Stimulated activated CD4-positive, alpha-beta T cell treated with anti-CD3 and anti-CD28 coated beads, TNF-alpha, amount 100 ng/mL, for 48 hours (primary cell): ENCODE results near the gene ERN1.
"Not testable (repeated sequence)": the region's sequence is repeated elsewhere in the genome, so short reads cannot be mapped to it uniquely, and the experiment has no call there.

Experiments
- DNase-seq, 3 donors: peaks; one replicate each; pipeline ENCODE4 v3.0.0-alpha.2; 2020; ENCODE audit warnings: low read depth in 3 of 3

ERN1 gene

GRCh38 chr17:64129765-64130558 lies at the start of gene ERN1:
TSS of gene ERN1 (minus strand) at chr17:64130144. CDS start at chr17:64130029, 115 bp downstream.
- peak; percentile 84 to 91 (median 90) for DNase-seq

DNA sequence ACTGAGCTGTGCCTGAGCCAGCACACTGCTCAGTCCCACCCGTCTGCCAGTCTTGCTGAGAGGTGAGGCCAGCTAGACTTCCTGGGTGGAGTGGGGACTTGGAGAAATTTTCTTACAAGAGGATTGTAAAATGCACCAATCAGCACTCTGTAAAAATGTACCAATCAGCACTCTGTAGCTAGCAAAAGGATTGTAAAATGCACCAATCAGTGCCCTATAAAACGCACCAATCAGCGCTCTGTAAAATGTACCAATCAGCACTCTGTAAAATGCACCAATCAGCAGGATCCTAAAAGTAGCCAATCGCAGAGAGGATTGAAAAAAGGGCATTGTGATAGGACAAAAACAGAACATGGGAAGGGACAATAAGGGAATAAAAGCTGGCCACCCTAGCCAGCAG lies 49.1 kb upstream of the ERN1 start:
- not testable (repeated sequence) for DNase-seq

DNA sequence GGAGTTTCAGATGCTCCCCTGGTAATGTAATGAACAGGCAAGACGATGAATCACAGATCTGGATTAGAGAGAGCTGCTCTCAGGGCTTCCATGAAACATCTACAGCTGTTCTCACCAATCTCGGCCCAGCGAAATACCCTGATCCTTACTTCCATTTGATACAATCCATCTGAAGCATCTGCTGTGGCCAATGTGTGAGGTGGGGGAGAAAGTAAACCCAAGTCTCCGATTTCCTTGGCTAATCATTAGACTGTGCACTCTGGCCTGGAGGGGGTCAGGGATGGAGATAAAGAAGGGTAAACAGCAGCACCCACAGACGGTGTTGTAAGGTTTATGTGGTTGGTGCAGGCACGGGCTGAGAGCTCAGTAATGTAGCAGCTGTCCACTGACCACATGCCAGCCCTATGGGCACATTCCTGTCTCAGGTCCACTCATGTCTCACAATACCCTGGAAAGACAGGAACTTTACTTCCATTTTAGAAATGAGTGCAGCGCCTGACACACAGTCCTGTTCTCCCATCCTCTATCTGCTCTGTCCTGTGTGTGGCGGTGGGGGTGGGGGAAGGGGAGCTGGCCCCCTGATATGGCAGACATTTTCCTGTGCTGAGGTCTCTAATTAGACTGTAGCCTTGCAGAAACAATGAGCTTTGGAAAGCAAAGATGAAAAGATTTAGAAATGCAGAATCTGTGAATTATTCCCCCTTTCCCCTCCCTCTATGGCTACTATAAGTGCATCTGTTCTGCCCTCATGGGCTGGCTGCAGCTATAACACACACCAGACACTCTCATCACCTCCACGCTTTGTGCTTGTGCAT lies 48.3 kb upstream of the ERN1 start:
- DNase-seq, result no peak

- no peak for DNase-seq
These were observed 47.5 kb upstream of the ERN1 start for GRCh38 chr17:64177311-64178010.

- no peak for DNase-seq
These were observed 46.6 kb upstream of the ERN1 start for GRCh38 chr17:64176556-64176955.

DNA sequence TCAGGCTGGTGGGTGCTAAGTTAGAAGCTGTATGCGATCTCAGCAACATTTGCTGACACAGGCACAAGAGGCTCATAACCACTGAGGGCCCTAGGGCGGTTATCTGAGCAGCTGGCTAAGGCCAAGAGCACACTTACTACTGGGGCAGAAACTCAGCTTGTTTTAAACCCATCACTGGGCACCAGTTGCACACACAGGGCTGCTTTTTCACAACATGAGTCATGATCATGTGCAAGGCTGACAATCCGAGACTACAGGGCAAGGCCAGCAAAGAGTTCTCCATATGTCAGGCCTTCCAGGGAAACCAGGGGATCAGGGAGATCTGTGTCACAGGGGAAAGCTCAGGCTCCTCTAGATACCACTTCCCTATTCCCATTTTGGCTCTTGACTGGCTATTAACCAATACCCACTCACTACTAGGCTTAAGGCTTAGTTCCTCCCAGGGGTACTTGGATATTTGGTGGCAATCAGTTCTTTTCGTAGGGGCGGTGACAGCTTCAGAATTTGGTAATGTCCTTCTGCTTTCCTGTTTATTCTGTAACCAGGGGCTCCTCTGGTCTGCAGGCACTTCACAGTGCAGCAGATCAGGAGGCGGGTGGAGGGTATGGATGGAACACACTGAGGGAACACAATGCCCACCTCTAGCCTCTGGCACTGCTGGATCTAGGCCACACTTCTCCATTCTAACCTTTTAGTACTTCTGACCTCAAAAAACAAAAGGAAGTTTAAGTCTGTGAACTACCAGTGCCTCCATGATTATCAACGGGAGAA lies 44.9 kb upstream of the ERN1 start:
- DNase-seq, result no peak

GRCh38 chr17:64173646-64174045 lies 43.7 kb upstream of the ERN1 start:
- no peak for DNase-seq

DNA sequence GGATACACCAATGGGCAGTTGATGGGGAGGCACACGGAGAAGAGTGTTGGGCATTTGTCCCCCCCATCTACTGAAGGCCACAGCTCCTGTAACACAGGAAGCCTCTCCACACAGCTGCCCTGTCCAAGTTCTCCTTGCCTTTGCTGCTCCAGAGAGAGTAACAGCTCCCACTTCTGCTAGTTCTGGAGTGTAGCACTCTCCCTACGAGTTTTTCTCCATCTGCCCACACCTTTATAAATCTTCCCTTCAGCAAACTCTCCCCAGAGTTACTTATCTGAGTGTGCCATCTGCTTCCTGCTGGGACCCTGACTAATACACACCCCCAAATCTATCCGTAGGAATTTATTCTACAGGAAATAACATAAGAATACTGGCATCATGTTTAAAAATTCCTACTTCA lies 42.6 kb upstream of the ERN1 start:
- DNase-seq, result no peak

DNA sequence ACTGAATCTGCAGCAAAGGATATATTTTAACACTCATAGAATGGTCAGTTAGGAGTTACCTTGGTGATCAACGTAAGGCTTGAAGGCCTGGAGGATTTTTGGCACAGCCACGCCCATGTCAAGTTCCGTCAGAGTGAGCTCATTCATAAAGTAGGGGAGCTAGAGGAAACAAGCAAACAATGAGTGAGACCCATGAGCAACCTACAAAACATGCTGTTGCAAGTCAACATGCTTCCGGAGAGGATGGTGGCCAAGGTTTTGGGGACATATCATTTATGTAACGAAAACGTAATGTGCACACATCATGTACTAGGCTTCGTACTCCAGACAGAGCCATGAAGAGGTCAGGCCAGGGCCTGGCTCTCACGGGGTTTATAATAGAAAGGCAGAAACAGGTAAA lies 41.1 kb upstream of the ERN1 start:
- DNase-seq, result no peak

DNA sequence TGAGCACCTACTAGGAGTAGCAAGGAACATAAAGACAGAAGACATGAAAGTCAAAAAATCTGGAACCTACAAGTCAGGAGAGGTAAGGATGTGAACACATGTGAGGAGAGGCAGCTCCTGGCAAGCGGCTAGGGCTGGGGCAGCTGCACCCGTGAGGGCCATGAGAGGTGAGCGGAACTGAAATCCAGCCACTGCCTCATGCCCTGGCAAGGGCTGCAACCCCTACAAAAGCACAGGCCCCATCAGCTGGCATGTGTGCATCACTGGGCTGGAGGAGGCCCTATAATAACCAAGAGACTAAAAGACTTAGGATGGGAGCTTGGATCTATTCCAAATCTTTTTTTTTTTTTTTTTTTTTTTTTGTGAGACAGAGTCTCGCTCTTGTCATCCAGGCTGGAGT lies 40.3 kb upstream of the ERN1 start:
- DNase-seq, result no peak

GRCh38 chr17:64167666-64168065 lies 37.7 kb upstream of the ERN1 start:
- DNase-seq, result not testable (repeated sequence)

GRCh38 chr17:64166876-64167275 lies 36.9 kb upstream of the ERN1 start:
- no peak for DNase-seq

DNA sequence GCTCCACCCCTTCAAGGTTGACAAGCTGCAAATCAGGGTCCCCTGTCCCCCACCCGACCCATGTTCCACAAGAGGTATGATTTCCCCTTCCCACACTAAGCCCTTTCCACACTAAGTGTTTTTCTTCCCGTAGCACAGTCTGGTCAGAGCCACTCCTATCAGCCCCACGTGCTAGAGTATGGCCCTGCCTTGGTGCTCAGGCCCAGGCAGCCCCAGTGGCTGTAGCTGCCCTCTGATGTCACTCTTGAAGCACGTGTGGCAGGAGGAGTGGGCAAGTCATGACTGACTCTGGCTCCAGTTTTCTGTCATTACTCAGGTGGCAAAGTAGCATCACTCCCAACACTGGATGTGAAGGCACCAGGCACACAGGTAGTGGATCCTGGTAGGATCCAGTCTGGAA lies 35.4 kb upstream of the ERN1 start:
- no peak for DNase-seq

DNA sequence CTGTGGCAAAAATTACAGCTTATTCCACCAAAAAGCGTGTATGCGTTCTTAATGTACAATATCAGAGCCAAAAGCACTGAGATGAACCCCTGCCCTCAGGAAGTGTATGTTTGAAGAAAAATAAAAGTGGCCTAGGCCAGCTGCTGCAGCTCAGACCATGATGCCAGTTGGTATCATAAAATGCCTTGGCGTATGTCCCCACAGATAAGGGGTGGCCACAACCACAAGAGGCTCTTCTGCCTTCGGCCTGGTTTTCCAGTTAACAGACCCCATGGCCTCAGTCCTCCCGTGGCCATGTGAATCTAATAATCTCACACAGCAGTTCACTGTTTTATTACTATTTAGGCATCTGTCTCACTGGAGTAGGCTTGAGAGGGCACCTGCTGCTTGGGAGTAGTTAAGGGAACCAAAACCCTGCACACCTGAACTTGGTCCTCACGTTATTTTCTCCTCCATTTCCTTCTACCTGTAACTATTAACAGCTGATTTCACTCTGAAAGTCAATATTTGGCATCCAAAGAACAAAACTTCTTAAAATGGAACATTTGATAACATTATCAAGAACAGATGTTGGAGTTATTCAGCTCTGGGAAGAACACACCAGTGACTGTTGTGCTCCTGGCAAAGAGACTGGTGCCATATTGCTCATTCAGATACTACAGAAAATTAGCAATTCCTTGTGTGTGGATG lies 34.8 kb upstream of the ERN1 start:
- DNase-seq, result no peak

- DNase-seq, result no peak
These were observed 33.5 kb upstream of the ERN1 start for GRCh38 chr17:64163468-64163867.

DNA sequence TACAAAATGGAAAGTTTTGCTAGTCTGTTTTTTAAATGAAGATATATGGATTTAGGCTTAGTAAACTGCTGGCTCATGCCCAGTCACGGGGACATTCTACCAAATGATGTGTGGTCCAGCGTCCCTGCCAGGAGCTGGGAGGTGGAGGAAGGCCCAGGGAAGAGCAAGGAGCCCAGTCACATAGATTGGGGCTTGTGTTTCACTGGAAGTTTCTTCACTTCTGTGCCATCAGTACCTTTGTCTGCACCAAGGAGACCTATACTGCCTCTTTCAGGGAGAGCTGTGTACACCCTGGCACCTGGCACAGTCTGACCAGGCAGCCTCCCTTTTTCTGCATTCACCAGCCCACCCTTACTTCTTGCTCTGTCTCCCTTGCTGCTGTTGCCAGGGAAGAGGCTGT lies 32.6 kb upstream of the ERN1 start:
- DNase-seq, result no peak

DNA sequence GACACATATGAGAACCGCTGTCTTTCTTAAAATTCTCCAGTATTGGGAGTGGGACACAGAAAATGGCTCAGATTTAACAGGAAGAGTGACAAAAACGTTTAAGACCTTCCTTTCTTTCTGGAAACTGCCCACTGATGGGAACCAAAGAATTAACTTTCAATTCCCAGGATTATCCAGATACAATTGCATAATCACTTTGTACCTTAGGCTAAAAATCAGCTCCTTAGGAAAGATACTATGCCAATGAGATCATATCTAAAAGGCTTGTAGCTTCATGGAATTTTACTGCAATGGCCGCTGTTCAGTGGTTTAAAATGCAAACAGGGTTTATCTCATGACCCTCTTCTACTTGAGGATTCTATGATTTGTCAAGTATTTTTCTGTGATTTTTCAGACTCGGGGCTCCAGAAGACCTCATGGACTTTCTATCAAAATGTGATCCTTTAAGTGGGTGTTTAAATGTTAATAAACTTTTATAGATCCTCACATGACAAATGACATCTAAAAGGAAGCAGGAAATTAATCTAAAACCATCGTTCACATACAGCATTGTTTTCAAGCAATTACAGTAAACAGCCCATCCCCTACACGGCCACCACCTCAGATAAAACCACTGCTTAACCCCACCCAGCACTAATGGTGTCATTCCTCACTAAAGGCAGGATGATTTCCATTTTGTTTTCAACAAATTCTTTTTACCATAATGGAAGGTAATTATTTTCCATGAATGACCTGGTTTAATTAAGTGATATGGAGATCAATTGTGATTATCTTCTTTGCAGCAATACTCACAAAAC lies 31.6 kb upstream of the ERN1 start:
- DNase-seq, result no peak

GRCh38 chr17:64160378-64160777 lies 30.4 kb upstream of the ERN1 start:
- DNase-seq, result no peak

- no peak for DNase-seq
These were observed 29.1 kb upstream of the ERN1 start for GRCh38 chr17:64158831-64159590.

DNA sequence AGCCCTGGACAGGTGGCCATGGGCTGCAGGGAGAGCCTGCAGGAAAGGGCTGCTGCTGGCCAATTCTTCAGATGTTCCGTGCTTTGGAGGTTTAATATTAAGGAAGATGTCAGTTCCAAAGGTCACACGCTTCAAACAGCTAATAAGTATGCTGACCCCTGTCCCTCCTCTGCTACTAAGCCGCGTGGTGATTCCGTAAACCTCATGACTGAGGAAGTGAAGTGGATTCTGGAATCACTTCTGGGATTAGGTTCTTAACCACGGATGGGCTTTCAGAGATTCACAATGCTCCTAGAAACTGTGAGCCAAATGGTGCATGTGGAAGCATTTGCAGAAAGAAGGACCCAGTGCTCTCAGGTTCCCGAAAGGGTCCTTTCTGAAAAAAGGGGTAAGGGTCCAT lies 28.5 kb upstream of the ERN1 start:
- DNase-seq, result no peak
